GM21528 (cell line): ENCODE measurements around the gene PLSCR2.
"Not testable (repeated sequence)": the region's sequence is repeated elsewhere in the genome, so short reads cannot be mapped to it uniquely, and the experiment has no call there.

ENCODE experiments used
- ATAC-seq: cut with Tn5 transposase; IDR thresholded peaks from one replicate; pipeline ENCODE4 v1.9.1; 2021; ENCODE audit warnings: mild to moderate bottlenecking, moderate library complexity; ENCODE audit not compliant: unreplicated experiment, low FRiP score

The PLSCR2 gene

GRCh38 chr3:146469150-146470017 lies at the start of gene PLSCR2:
TSS of gene PLSCR2 (minus strand) at chr3:146469561. CDS start at chr3:146459904, 9,657 bp downstream.
- peak; percentile 98 for ATAC-seq

GRCh38 chr3:146517684-146518435 lies 48.5 kb upstream of the PLSCR2 start:
- ATAC-seq = no peak

GRCh38 chr3:146513386-146514051 lies 44.2 kb upstream of the PLSCR2 start:
- no peak for ATAC-seq

- no peak for ATAC-seq
Observed at GRCh38 chr3:146511402-146512134, 42.2 kb upstream of the PLSCR2 start.

- no peak for ATAC-seq
Observed at GRCh38 chr3:146507331-146508120, 38.2 kb upstream of the PLSCR2 start.

- no peak for ATAC-seq
Observed at GRCh38 chr3:146505516-146505915, 36.2 kb upstream of the PLSCR2 start.

GRCh38 chr3:146504498-146505197 lies 35.3 kb upstream of the PLSCR2 start:
- ATAC-seq = no peak

GRCh38 chr3:146503461-146504202 lies 34.3 kb upstream of the PLSCR2 start:
- ATAC-seq = peak; percentile 95

- no peak for ATAC-seq
Observed at GRCh38 chr3:146502887-146503460, 33.6 kb upstream of the PLSCR2 start.

GRCh38 chr3:146501752-146502151 lies 32.4 kb upstream of the PLSCR2 start:
- peak; percentile 29 for ATAC-seq

GRCh38 chr3:146499701-146500100 lies 30.3 kb upstream of the PLSCR2 start:
- ATAC-seq = no peak

- ATAC-seq = no peak
Observed at GRCh38 chr3:146498002-146498736, 28.8 kb upstream of the PLSCR2 start.

GRCh38 chr3:146497145-146497843 lies 27.9 kb upstream of the PLSCR2 start:
- not testable (repeated sequence) for ATAC-seq

- ATAC-seq = no peak
Observed at GRCh38 chr3:146496726-146497125, 27.4 kb upstream of the PLSCR2 start.

- no peak for ATAC-seq
Observed at GRCh38 chr3:146496251-146496650, 26.9 kb upstream of the PLSCR2 start.

GRCh38 chr3:146493761-146494160 lies 24.4 kb upstream of the PLSCR2 start:
- no peak for ATAC-seq

- ATAC-seq = no peak
Observed at GRCh38 chr3:146493221-146493620, 23.9 kb upstream of the PLSCR2 start.
